ENCODE data around the gene SNORC. TPM values are rescaled to one million over a fixed set of nuclear protein-coding genes. Genes with fewer than 3 reads are reported as not detected.

Gene SNORC
- total and polyA plus RNA-seq, 2 of the 13 experiments (the other 11 are each of a cell fraction or from before 2014, with no cell fraction given) = 59.1 to 86.1 TPM

GRCh38 chr2:232876978-232877441 lies 6.9 kb downstream of the SNORC start (continued):
- TF ChIP-seq PAXIP1 (CRISPR knock-in tag; conservative IDR thresholded peaks at IDR 0.05) (peak; percentile 58), ZSCAN9 (CRISPR knock-in tag; IDR thresholded peaks at IDR 0.05; ENCODE audit: borderline replicate concordance) (no peak), HINFP (CRISPR knock-in tag; IDR thresholded peaks at IDR 0.05; ENCODE audit: low read depth) (no peak), THAP11 (CRISPR knock-in tag; IDR thresholded peaks at IDR 0.05) (0 out of 2 replicates have a peak, but pooled peaks have one; percentile 21), NFRKB (IDR thresholded peaks at IDR 0.05) (no peak), ZNF317 (CRISPR knock-in tag; IDR thresholded peaks at IDR 0.05) (peak; percentile 60; the same call in 1 of the 2 replicates), ZNF550 (CRISPR knock-in tag; IDR thresholded peaks at IDR 0.05; ENCODE audit: borderline replicate concordance) (no peak), POGK (CRISPR knock-in tag; conservative IDR thresholded peaks at IDR 0.05) (no peak; the same call in 1 of the 2 replicates), HIVEP1 (CRISPR knock-in tag; IDR thresholded peaks at IDR 0.05) (peak; percentile 90), ZNF383 (CRISPR knock-in tag; IDR thresholded peaks at IDR 0.05; ENCODE audit: borderline replicate concordance) (no peak), ZSCAN25 (CRISPR knock-in tag; IDR thresholded peaks at IDR 0.05) (no peak), ZNF572 (CRISPR knock-in tag; IDR thresholded peaks at IDR 0.05) (peak; percentile 74; the same call in 1 of the 2 replicates), ZNF501 (CRISPR knock-in tag; IDR thresholded peaks at IDR 0.05) (peak; percentile 57; the same call in 1 of the 2 replicates), ZNF232 (CRISPR knock-in tag; IDR thresholded peaks at IDR 0.05; ENCODE audit: borderline replicate concordance) (0 out of 2 replicates have a peak, but pooled peaks have one; percentile 44), SALL1 (CRISPR knock-in tag; IDR thresholded peaks at IDR 0.05) (peak; percentile 58; the same call in 1 of the 2 replicates), SATB2 (CRISPR knock-in tag; IDR thresholded peaks at IDR 0.05) (no peak), ASH2L (IDR thresholded peaks at IDR 0.05; ENCODE audit: insufficient read length, low read depth, low read length) (peak; percentile 10), CAMTA2 (CRISPR knock-in tag; IDR thresholded peaks at IDR 0.05; ENCODE audit: borderline replicate concordance) (0 out of 2 replicates have a peak, but pooled peaks have one; percentile 38), TSC22D2 (CRISPR knock-in tag; IDR thresholded peaks at IDR 0.05; ENCODE audit: borderline replicate concordance) (no peak), MAF1 (CRISPR knock-in tag; IDR thresholded peaks at IDR 0.05; ENCODE audit: borderline replicate concordance) (0 out of 2 replicates have a peak, but pooled peaks have one; percentile 21)
